Endometrial microvascular endothelial cells (primary cell): ENCODE results near the gene GPR153. TPM values are rescaled to one million over a fixed set of nuclear protein-coding genes. Genes with fewer than 3 reads are reported as not detected.
"Not testable (repeated sequence)": the region's sequence is repeated elsewhere in the genome, so short reads cannot be mapped to it uniquely, and the experiment has no call there.

ENCODE experiments used
- in situ Hi-C: cut with HindIII; loops from 2 replicates; pipeline ENCODE4 v1.10.0; 2017; ENCODE audit warnings: low sequenced_read_pairs, low pct_unique_long_range_greater_than_20kb; ENCODE audit errors: inconsistent ontology term
- total RNA-seq: library from RNA; depleted of rRNA; stranded (reverse); fragments of >200 nt; gene quantifications from one replicate; pipeline ENCODE4 v1.2.3, GENCODE V29; 2015; ENCODE audit errors: inconsistent ontology term

Gene GPR153
- total RNA-seq = 2.2 TPM

GRCh38 chr1:6260961-6261614 lies at the start of gene GPR153:
TSS of gene GPR153 (minus strand) at chr1:6261098. CDS start at chr1:6254905, 6,193 bp downstream.
- in situ Hi-C loops = no loop called here

- in situ Hi-C loops = no loop called here
Measured at GRCh38 chr1:6310116-6310848, 49.4 kb upstream of the GPR153 start.

- in situ Hi-C loops = no loop called here
Measured at GRCh38 chr1:6309564-6309963, 48.7 kb upstream of the GPR153 start.

- in situ Hi-C loops = no loop called here
Measured at GRCh38 chr1:6308449-6308848, 47.6 kb upstream of the GPR153 start.

- in situ Hi-C loops = not testable (repeated sequence)
Measured at GRCh38 chr1:6307682-6308081, 46.8 kb upstream of the GPR153 start.

GRCh38 chr1:6307099-6307498 lies 46.2 kb upstream of the GPR153 start:
- in situ Hi-C loops = no loop called here

GRCh38 chr1:6303397-6304012 lies 42.6 kb upstream of the GPR153 start:
- in situ Hi-C loops = no loop called here

GRCh38 chr1:6302568-6302967 lies 41.7 kb upstream of the GPR153 start:
- in situ Hi-C loops = no loop called here

- in situ Hi-C loops = no loop called here
Measured at GRCh38 chr1:6301526-6301925, 40.6 kb upstream of the GPR153 start.

GRCh38 chr1:6300342-6301048 lies 39.6 kb upstream of the GPR153 start:
- in situ Hi-C loops = no loop called here

- in situ Hi-C loops = no loop called here
Measured at GRCh38 chr1:6299557-6300165, 38.8 kb upstream of the GPR153 start.

- in situ Hi-C loops = no loop called here
Measured at GRCh38 chr1:6298940-6299465, 38.1 kb upstream of the GPR153 start.

- in situ Hi-C loops = no loop called here
Measured at GRCh38 chr1:6298530-6298929, 37.6 kb upstream of the GPR153 start.

GRCh38 chr1:6295910-6296309 lies 35.0 kb upstream of the GPR153 start:
- in situ Hi-C loops = no loop called here

GRCh38 chr1:6294890-6295556 lies 34.1 kb upstream of the GPR153 start:
- in situ Hi-C loops = no loop called here

GRCh38 chr1:6294080-6294889 lies 33.4 kb upstream of the GPR153 start:
- in situ Hi-C loops = no loop called here

- in situ Hi-C loops = no loop called here
Measured at GRCh38 chr1:6292102-6292501, 31.2 kb upstream of the GPR153 start.

- in situ Hi-C loops = no loop called here
Measured at GRCh38 chr1:6288665-6289064, 27.8 kb upstream of the GPR153 start.
